GM18873 (cell line): Measurements from ENCODE around the gene RGCC.
A peak's percentile ranks its signal among the peaks of the same experiment; 100 is the strongest.

Source experiments
- ATAC-seq: cut with Tn5 transposase; IDR thresholded peaks from one replicate; pipeline ENCODE4 v1.9.1; 2021; ENCODE audit warnings: mild to moderate bottlenecking, moderate library complexity, moderate number of reproducible peaks; ENCODE audit not compliant: unreplicated experiment, low FRiP score

RGCC gene

DNA sequence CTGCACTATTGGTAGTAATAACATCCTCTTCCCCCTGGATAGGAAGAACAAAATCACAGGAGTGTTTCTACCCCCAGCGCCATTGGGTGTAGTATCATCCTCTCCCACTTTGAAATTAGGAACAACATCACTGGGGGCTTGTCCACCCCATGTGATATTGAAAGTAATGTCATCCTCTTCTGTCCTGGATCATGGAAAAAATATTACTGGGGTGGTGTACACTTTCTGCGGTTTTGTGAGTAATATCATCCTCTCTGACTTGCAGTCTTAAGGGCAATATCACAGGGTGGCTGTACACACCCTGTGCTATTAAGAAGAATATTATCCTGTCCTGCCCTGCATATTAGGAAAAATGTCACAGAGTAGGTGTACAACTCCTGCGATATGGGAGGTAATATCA is 4.9 kb upstream of the RGCC start:
- ATAC-seq: no peak

DNA sequence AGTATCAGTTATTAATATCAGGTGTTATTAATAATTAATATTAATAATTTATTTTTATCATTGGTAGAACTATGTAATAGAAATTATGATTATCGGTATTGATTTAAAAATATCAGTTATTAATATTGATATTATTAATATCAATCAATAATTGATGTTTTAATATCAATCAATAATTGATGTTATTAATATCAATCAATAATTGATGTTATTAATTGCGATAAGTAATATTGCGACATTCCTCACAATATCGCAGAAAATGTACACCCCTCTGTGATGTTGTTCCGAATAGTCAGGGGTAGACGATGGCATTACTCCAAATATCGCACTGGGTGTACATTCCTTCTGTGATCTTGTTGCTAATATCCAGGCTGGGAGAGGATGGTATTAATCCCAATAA is 3.7 kb upstream of the RGCC start:
- no peak for ATAC-seq

DNA sequence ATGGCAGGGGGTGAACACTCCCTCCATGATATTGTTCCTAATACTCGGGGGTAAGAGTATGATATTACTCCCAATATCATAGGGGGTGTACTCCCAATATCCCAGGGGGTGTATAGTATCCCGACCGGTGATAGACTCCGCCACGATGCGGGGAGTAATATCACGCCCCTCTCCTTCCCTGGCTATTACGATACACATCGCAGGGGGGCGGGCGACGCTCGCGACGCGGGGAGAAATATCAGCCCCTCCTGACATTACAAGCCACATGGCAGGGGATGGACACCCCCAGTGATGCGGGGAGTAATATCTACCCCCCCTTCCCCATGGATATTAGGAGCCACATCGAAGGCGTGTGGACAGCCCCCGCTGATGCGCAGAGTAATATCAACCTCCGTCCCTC is 3.2 kb upstream of the RGCC start:
- no peak for ATAC-seq

DNA sequence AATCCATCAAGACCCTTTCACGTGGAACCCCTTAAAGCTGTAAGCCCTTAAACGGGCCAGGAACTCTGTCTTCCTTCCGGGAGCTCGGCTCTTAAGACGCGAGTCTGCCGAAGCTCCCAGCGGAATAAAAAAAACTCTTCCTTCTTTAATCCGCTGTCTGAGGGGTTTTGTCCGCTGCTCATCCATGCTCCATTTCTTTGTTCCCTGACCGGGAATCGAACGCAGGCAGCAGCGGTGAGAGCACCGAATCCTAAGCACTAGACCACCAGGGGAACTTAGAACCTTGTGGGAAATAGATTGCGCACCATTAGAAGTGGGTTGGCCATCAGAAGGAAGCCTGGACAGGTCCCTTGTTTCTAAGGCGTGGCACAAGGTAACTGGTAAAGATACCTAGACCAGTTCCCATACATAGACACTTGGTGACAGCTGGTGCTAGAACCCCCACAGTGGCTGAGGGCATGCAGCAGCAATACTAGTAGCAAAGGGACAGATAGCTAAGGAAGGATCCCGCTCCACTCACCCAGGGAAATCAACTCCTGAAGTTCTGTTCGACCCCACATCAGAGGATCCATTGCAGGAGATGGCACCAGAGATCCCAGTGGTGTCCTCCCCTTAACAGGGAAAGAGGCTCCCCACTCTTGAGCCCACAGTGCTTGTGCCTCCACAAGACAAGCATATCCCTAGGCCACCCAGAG is 1.5 kb upstream of the RGCC start:
- ATAC-seq: no peak

DNA sequence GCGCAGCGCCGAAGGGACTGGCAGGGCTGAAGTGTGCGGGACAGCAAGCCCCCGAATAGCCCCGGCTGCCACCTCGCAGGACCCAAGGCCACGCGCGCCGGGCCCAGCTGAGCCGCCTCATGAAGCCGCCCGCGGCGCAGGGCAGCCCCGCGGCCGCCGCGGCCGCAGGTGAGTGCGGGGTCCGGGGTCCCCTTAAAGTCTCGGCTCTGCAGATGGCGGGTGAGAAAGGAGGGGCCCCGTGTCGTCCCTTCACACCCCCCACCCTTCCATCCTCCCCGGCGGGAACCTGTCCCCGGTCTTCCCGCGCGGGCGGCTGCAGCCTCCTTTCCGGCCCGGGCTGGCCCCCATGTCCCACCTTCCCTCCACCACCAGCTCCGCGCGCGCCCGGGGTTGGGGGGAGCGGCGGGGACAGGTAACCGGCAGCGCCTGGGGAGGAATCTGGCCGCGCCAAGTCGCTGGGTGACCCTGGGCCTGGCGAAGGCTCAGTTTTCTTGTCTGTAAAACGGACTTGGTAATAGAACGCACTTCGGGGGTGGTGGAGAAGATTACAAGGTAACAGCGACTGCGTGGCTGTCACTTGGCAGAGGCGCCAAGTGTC is 338 bp downstream of the RGCC start:
- no peak for ATAC-seq

DNA sequence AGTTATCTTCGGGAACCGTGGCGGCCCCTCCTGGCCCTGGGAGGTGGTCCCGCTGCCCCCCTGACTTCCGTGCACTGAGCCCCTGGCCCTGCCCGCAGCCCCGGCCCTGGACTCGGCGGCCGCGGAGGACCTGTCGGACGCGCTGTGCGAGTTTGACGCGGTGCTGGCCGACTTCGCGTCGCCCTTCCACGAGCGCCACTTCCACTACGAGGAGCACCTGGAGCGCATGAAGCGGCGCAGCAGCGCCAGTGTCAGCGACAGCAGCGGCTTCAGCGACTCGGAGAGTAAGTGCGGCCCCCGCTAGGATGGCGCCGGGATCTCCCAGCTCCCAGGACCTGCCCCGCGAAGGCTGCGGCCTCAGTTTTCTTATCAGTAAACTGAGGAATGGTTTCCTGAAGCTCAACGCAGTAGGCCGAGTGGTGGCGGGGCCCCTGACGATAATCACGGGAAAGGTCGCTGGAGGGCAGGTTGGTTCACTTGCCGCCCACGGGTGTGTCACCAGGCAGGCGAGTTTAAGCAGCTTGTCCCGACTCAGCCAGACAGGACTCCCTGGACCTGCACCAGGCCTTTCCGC is 924 bp downstream of the RGCC start:
- no peak for ATAC-seq

DNA sequence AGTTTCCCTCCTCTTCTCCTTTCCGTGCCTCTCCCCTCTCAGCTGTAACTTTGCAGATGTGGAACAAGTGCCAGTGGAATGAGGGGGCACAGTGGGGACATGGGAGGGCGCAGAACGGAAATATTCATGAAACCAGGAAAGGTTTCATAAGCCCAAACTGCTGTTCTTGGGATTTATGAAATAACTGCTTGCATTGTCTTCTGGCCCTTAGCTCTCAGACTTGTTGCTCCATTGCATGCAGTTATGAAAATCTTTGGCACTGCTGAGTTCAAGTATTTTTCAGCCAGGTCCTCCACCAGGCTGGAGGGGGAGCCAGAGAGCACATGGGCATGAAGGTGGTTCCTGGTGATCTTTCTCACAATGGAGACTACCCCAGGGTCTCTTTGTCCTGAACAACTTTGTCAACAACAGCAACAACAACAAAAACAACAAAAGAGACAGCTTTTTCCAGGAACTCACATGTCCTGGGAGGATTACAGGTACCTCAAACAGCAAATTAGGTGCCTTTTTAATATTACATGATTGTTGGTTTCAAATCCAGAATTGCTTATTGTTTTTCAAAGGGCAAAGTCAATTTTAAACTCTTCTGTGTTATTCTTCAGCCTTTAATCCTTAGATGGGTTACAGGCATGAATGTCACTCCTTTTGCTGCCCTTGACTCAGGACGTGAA is 1.5 kb downstream of the RGCC start:
- no peak for ATAC-seq

DNA sequence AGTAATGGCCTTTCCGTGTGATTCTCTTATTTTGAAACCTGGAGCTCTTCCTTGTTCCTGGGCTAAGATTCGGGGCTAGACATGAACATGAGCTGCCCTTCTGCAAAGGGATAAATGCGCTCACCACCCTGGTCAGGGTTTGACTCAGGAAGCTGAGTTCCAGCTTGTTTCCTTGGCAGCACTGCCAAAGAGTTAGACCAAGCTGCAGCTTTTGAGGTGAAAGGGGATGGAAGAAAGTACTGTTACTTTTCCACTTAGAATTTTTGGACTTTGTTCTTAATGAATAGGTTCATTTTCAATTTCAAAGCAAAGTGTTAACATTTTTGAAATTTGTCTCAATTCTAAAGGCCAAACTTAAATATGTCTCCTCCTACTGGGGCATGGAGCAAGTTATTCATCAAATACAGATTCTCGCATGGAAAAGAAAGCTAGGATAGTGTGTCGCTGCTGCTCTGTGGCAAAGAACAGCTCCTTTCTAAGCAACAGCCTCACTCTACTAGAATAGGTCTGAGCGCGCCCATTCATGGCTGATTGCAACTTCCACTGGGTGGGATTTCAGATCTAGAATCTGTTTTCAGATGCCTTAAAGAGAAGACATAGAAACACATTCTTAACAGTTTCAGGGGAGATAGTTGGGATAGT is 2.2 kb downstream of the RGCC start:
- ATAC-seq: no peak

DNA sequence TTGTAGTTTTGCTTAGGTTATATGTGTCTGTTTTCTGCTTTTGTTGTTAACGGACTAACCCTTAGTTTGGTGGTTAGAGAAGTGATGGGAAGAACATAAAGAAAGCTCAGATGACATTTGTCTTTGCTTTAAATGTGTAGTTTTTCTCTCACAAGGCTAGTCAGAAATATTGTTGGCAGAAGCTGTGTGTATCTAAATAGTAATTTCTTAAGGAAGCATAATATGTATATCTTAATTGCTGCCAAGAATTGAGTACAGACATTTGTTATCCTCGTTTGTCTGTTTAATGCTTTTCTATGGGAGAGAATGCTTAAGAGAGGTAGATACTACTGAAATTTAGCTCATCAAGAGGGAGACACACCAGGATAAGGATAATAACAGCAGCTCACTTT is 2.7 kb downstream of the RGCC start:
- ATAC-seq: no peak

DNA sequence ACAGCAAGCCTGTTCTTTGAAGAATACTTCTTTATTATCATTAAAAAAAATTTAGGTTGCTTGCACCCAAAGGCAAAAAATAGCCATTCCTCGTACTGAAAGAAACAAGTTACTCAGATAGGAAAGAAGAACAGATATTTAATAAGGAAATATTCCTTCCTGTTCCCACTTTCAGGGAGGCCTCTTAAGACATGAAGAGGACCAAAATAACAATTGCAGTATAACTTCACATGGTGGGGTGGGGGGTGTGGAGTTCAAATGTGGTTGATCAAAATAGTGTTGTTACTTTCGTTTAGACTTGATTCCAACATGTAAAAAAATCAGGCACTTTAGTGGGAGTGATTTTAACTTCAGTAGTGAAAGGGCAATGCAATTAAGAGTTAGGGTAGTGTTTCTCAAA is 3.6 kb downstream of the RGCC start:
- no peak for ATAC-seq

DNA sequence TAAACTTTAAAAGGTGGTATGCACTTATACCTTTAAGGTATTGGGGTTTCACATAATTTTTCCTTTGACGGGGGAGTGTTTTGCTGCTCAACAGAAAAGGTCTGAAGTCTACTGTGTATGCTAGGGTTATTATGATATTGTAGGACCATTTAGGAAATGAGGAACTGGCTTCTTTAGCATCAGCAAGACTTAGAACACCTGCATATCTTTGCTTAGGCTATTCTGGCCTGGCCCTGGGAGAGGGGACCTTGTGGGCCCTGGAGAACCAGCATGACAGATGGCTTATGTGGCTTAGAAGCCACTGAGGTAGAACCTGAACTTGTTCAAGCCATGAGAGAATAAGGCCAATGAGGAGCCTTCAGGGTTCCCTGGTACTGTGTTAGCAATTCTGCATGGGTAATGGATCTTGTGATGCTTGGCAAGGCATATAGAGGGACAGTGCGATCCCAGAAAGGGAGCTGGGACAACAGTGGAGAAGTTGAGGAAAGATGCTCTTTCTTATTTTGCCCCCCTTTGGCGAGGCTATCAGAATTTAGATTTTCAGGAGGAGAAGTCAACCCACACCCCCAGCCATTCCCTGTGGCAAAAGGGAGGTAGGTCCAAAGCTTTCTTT is 4.3 kb downstream of the RGCC start:
- no peak for ATAC-seq

DNA sequence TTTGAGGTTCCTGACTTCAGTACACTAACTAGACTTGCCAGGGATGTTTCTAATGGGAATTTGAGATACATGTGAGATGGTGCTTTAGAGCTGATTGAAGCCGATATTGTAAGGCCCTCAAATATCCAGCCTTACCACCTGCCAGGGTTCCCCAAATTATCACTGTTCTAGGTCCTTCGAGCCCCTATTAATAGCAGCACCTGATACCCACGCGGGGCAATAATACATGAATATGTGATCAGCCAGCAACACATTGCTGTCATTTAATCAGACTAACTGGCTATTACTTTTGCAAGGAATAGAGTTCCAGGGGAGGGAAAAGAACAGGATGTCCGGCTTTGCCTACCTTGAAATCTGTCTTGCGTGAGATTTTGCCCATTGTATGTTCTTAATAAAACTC is 5.1 kb downstream of the RGCC start:
- no peak for ATAC-seq

DNA sequence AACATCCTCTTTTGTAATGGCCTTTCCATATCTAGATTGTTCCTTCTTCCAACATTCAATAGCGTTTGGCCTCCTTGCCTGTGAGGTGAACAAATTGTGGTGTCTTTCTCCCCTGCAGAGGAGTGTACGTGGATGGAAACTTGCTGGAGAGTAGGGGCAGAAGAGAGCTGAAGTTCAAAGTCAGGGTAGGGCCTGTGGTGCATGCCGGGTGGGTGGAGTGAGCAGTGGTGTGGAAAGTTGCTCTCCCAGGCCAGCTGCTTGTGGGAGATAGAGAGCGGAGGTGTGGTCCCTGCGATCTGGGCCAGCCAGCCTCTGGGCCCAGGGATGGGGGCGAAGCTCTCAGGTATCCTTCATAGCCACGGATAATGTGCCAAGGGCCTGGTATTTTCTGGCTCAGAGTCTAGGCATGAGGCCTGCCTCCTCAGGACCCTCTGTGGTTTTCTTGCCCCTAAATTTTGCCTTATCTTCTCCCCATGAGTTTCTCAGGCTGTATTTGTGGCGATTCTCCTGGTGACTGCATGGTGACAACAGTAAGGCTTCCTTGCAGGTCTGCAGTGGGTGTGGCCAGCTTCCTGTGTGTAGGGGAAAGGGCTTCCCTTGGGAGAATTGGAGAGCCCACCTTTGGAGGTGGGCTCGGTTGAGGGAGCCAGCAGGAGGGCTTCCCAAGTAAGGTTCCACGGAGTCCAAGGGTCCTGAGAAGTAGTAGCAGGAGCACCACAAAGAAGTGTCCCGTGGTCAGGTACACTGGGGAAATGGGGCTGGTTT is 6.7 kb downstream of the RGCC start:
- no peak for ATAC-seq

DNA sequence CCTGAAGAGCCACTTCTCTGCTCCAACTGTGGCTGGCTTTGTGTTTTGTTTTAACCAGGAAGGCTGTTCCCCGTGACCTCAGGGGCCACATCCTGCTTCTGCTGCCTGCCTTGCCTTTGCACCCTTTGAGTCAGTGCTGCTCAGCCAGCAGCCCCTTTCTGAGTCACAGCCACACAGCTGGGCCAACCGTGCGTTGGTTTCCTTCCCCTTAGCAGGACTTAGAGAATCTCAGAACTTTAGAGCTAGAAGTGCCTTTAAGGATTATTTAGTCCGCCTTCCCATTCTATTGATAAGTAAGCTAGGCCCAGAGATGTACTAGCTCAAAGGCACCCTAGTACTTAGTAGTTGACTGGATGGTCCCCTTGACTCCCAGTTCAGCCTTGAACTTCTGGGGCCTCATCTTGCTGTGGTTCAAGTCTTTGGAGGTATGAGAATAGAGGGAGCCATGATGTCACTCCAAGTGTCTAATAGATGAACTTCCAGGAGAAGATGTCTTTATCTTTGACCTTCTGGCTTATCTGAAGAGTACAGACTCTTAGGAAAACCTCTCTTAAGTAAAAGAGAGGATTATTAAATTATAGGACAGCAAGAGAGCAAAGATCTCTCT is 8.0 kb downstream of the RGCC start:
- peak; percentile 98 for ATAC-seq

DNA sequence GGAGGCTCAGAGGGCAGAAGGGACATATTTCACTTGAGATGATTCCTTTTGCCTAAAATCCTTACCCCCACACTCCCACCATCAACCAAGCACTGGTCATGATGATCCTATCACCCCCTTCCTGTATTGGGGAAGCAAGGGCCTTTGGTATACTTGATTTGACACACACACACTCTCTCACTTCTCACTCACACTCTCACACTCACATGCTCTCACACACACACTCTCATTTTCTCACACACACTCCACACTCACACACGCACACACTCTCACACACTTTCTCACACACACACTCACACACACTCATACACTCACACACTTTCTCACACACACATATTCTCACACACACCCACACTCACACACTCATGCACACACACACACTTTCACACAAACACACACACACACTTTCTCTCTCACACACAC is 8.6 kb downstream of the RGCC start:
- ATAC-seq: no peak

DNA sequence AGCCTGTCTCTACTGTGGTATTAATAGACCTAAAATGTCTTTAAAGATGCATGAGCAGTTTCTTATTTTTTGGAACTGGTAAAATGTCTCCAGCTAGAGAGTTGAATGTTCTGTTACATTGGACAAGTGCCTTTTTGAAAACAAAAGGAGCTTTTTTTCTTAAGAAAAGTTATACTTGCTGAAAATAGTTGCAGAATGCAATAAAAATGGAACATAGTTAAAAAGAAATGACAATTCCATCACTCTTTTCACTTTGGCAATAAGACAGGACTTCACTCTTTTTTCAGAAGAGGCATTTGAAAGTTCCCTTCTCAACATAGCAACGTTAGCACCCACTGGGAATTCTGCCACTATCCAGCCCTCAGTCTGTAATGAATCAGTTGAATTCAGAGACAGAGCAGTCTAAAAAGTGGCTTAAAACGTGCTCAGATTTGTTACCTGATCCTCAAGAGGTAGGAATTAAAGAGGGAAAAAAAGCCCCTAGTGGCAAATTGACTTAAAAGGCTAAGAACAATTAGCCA is 10.1 kb downstream of the RGCC start:
- no peak for ATAC-seq

DNA sequence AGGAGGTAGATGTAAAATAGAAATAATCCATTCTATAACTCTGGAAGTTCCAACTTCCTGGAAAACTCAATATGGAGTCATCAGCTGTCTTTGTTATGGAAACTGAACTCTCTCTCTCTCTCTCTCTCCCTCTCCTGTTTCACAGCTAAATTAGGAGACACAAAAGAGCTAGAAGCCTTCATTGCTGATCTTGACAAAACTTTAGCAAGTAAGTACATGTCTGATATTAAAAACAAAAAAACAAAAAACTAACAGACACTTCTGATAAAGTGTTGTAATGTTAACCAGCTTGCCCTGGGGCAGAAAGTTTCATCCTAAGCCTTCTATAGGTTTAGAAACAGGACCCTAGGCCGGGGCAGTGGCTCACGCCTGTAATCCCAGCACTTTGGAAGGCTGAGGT is 11.3 kb downstream of the RGCC start:
- no peak for ATAC-seq

DNA sequence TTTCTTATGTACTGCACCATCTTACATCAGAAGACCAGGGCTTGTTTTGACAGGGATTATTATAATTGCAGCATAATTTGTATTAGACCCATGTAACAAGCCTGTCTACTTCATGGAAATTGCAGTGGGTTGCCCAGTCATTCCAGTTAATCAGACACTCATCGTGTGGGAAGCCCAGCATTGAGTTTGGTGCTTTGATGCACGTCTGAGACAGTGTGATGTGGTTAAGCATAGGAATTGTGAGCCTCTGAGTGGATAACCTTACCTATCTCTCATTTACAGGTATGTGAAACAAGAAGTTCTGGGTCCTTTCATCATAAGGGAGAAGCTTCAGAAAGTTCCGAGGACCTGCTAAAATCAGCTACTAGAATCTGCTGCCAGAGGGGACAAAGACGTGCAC is 12.8 kb downstream of the RGCC start:
- ATAC-seq: no peak

DNA sequence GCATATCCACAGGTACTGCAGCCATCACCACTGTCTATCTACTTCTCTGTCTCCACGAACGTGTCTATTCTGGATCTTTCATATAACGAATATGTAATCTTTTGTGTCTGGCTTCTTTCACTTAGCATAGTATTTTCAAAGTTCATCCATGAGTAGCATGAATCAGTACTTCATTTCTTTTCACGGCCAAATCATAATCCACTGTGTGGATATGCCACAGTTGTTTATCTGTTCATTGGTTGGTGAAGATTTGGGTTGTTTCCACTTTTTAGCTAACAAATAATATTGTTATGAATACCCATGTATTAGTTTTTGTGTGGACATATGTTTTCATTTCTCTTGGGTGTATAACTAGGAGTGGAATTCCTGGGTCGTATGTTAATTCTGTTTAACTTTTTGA is 14.4 kb downstream of the RGCC start:
- ATAC-seq: no peak
